Muscle layer of duodenum (tissue), 2 donors: ENCODE measurements around the gene OR10V1.

Experiments
- H3K27ac ChIP-seq: one replicate; pipeline ENCODE4 v1.7.0; 2013; ENCODE audit warnings: mild to moderate bottlenecking, low read length
- H3K27me3 ChIP-seq: one replicate; pipeline ENCODE4 v1.7.0; 2013; ENCODE audit warnings: low read depth, mild to moderate bottlenecking, control low read depth, low read length
- H3K36me3 ChIP-seq, 2 donors: one replicate each; pipeline ENCODE4 v1.7.0; 2013; ENCODE audit warnings: low read length in 2 of 2, control low read depth in 1 of 2, mild to moderate bottlenecking in 1 of 2; ENCODE audit not compliant: insufficient read depth in 2 of 2, control insufficient read depth in 1 of 2
- H3K4me1 ChIP-seq, 2 donors: one replicate each; pipeline ENCODE4 v1.7.0; 2013; ENCODE audit warnings: low read length in 2 of 2, mild to moderate bottlenecking in 2 of 2, control low read depth in 1 of 2, moderate library complexity in 1 of 2; ENCODE audit not compliant: insufficient read depth in 2 of 2, control insufficient read depth in 1 of 2
- H3K4me3 ChIP-seq, 2 donors: one replicate each; pipeline ENCODE4 v1.7.0; 2013; ENCODE audit warnings: low read length in 2 of 2, low read depth in 1 of 2, mild to moderate bottlenecking in 1 of 2
- H3K9me3 ChIP-seq, 2 donors: one replicate each; pipeline ENCODE4 v1.7.0; 2013; ENCODE audit warnings: low read length in 2 of 2, control low read depth in 1 of 2, mild to moderate bottlenecking in 1 of 2; ENCODE audit not compliant: control insufficient read depth in 1 of 2
- donor health status: healthy.

OR10V1 gene

DNA sequence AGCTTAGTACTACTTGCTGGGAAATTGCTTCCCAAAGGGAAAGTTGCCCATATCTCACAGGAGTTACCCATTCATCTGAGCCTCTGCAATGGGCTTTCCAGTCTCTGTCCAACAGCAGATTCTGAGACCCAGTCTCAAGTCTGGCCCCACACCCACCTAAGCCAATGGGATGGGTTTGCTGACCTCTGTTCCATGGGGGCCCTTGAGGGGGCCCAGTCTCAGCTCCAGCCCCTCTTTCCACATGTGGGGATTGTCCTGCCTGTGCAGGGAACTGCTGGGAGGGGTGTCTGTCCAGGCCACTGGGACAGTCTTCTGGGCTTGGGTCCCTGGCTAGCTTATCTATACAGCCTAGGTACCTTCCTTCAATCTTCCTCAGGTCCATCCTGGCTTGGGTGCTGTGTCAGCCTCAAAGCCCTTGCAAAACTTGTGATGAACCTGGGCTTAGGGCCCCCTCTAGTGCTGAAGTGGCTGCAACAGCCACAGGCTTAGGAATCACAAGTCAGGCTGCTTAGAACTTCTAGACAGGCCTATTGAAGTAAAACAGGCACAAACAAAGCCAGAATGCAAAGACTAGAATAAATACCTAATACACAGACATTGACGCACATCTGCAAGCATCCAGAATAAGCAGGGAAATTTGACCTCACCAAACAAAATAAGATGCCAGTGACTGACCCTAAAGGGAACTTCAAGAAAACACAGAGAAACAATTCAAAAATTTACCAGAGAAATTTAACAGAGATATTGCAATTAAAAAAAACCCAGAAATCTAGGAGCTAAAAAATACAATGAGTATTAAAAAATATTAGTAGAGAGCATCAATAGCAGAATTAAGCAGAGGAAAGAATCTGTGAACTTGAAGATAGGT is 33.1 kb downstream of the OR10V1 start:
- no peaks in the 10 kb centered on the region for H3K9me3 ChIP-seq
- no peak overlapping the region for H3K27ac ChIP-seq
- no peaks in the 10 kb centered on the region for H3K27me3 ChIP-seq
- peaks cover 0 to 5% of the 10 kb centered on the region in 2 donors for H3K4me1 ChIP-seq
- no peaks in the 10 kb centered on the region for H3K36me3 ChIP-seq
- H3K4me3 ChIP-seq: no peak overlapping the region

DNA sequence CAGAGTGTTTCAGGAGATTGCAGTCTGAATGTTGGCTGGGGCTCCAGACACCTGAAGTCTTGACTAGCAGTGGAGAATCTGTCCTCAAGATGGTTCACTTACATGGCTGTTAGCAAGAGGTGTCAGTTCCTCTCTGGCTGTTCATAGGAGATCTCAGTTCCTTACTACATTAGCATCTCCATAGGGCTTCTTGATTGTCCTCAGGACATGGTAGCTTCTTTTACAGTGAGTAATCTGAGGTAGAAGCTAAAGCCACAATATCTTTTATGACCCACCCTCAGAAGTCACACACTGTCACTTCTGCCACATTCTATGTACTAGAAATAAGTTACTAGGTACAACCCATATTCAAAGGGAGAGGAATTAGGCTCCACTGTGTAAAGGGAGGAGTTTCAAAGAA is 34.3 kb downstream of the OR10V1 start:
- Histone ChIP-seq H3K36me3 (no peaks in the 10 kb centered on the region), H3K9me3 (no peaks in the 10 kb centered on the region), H3K27ac (no peak overlapping the region), H3K4me3 (no peak overlapping the region), H3K27me3 (no peaks in the 10 kb centered on the region), H3K4me1 (peaks cover 0 to 5% of the 10 kb centered on the region in 2 donors)

DNA sequence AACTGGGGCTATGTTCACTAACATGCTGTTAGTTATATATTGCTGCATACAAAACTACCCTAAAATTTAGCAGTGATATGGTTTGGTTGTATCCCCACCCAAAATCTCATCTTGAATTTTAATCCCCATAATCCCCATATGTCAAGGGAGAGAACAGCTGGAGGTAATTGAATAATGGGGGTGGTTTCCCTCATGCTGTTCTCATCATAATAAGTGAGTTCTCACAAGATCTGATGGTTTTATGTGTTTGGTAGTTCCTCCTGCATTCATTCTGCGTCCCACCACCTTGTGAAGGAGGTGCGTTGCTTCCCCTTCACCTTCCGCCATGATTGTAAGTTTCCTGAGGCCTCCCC is 34.9 kb downstream of the OR10V1 start:
- Histone ChIP-seq H3K36me3 (no peaks in the 10 kb centered on the region), H3K27ac (no peak overlapping the region), H3K9me3 (no peaks in the 10 kb centered on the region), H3K4me1 (peaks cover 0 to 5% of the 10 kb centered on the region in 2 donors), H3K4me3 (no peak overlapping the region), H3K27me3 (no peaks in the 10 kb centered on the region)

DNA sequence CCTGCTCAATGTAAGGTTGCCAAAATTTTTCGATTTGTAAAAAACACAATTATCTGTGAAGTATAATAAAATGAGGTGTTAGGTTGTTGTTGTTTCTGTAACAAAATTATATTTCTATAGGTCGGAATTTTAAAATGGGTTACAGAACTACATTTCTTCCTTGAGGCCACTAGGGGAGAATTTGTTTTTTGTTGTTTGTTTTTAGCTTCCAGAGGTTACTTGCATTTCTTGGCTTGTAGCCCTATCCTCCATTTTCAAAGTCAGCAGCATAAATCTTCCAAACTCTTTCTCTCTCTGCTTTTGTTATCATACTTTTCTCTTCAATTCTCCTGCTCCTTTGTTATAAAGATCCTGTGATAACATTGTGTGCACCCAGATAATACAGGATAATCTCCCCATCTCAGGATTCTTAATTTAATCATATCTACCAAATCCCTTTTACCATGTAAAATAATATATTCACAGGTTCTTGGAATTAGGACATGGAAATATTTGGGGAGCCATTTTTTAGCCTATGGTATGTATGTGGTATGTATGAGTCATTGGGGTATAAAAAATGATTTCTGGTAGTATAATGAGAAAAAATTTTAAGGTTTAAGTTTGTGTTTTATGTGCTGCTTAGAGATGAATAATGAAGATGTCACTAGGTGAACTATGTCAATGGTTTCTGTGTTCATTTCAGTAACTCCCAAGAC is 35.4 kb downstream of the OR10V1 start:
- H3K36me3 ChIP-seq: no peaks in the 10 kb centered on the region
- H3K27ac ChIP-seq: no peak overlapping the region
- no peaks in the 10 kb centered on the region for H3K27me3 ChIP-seq
- no peaks in the 10 kb centered on the region for H3K9me3 ChIP-seq
- H3K4me3 ChIP-seq: no peak overlapping the region
- peaks cover 0 to 5% of the 10 kb centered on the region in 2 donors for H3K4me1 ChIP-seq

DNA sequence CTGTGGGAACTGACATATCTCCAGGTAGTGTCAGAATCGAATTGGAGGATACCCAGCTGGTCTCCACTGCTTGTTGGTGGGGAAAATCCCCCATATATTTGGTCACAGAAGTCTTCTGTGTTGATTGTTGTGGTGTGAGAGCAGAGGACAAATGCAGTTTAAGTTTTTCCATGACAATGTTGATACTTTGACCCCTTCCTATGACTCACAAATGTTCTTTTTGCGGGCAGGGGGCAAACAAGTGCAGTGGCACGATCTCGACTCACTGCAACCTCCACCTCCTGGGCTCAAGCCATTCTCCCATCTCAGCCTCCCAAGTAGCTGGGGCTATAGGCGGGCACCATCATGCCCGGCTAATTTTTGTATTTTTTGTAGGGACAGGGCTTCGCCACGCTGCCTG is 37.4 kb downstream of the OR10V1 start:
- Histone ChIP-seq H3K27me3 (no peaks in the 10 kb centered on the region), H3K4me3 (no peak overlapping the region), H3K36me3 (no peaks in the 10 kb centered on the region), H3K27ac (no peak overlapping the region), H3K4me1 (peaks cover 0 to 5% of the 10 kb centered on the region in 2 donors), H3K9me3 (no peaks in the 10 kb centered on the region)

DNA sequence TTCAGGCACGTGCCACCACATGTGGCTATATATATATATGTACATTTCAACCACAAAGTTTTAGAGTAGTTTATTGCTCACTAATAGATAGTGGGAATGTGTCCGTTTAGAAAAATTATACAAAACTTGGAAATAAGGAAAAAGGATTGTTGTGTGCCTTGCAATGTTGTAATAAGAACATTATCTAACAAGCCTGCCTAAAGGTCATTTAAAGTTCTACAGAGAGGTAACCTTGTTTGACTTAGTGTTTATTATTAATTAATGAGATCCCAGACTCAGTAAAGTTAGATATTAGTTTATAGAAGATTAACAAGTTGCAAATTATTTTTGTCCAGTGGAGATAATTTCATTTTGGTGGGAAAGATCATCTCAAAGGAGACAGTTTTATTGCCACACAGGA is 39.4 kb downstream of the OR10V1 start:
- H3K4me3 ChIP-seq: no peak overlapping the region
- no peak overlapping the region for H3K27ac ChIP-seq

DNA sequence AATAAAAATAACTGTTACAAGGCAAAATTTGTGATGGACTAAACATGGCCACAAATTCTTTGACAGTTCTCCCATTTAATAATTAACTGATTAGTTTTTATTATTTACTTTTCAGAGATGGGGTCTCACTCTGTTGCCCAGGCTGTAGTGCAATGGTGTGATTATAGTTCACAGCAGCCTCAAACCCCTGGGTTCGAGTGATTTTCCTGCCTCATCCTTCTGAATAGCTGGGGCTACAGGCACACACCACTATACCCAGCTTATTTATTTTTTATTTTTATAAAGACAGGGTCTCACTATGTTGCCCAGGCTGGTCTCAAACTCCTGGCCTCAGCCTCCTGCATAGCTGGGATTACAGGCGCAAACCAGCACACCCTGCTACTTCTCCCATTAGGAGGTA is 40.4 kb downstream of the OR10V1 start:
- no peaks in the 10 kb centered on the region for H3K27me3 ChIP-seq
- no peaks in the 10 kb centered on the region for H3K9me3 ChIP-seq
- no peak overlapping the region for H3K27ac ChIP-seq
- H3K36me3 ChIP-seq: peaks cover 0 to 6% of the 10 kb centered on the region in 2 donors
- no peak overlapping the region for H3K4me3 ChIP-seq
- H3K4me1 ChIP-seq: peaks cover 0 to 6% of the 10 kb centered on the region in 2 donors

More for the DNA sequence above, 39.4 kb downstream of the OR10V1 start:
- Histone ChIP-seq H3K36me3 (peaks cover 0 to 4% of the 10 kb centered on the region in 2 donors), H3K27me3 (no peaks in the 10 kb centered on the region), H3K4me1 (peaks cover 0 to 6% of the 10 kb centered on the region in 2 donors), H3K9me3 (no peaks in the 10 kb centered on the region)

DNA sequence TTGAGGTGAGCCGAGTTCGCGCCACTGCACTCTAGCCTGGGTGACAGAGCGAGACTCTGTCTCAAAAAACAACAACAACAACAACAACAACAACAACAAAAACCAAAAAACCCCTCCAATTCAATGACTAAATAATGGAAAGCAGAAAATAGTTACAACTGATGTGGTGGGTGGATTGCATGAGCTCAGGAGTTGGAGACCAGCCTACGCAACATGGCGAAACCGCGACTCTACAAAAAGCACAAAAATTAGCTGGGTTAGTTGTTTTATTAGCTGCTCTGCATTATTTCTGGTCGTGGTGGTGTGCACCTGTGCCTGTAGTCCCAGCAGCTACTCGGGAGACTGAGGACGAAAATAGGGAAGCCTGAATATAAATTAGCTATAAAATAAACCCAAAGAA is 42.2 kb downstream of the OR10V1 start:
- no peaks in the 10 kb centered on the region for H3K9me3 ChIP-seq
- H3K4me1 ChIP-seq: peaks cover 13 to 18% of the 10 kb centered on the region in 2 donors
- no peaks in the 10 kb centered on the region for H3K27me3 ChIP-seq
- H3K4me3 ChIP-seq: no peak overlapping the region
- H3K36me3 ChIP-seq: peaks cover 3 to 6% of the 10 kb centered on the region in 2 donors
- H3K27ac ChIP-seq: no peak overlapping the region

DNA sequence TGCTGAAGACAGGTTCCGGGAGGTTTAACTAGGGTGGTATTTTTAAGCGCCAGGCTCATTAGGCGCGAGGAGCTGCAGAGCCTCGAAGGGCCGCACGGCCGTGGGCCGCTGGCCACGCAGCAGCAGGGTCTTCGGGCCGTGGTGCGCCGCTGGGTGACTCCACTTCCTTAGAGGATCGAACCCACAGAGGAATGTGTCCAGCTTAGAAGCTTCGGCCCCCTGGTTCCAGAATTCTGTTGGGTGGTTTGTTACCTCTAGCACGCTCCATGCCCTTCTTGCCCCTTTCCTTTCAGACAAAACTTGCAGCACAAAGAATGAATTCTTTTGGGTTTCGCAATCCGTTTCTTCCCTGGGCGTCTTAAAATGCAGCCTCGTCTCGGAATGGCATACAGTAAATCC is 44.0 kb downstream of the OR10V1 start:
- H3K27ac ChIP-seq: peak overlapping the region; percentile 99
- no peaks in the 10 kb centered on the region for H3K9me3 ChIP-seq
- H3K27me3 ChIP-seq: no peaks in the 10 kb centered on the region

DNA sequence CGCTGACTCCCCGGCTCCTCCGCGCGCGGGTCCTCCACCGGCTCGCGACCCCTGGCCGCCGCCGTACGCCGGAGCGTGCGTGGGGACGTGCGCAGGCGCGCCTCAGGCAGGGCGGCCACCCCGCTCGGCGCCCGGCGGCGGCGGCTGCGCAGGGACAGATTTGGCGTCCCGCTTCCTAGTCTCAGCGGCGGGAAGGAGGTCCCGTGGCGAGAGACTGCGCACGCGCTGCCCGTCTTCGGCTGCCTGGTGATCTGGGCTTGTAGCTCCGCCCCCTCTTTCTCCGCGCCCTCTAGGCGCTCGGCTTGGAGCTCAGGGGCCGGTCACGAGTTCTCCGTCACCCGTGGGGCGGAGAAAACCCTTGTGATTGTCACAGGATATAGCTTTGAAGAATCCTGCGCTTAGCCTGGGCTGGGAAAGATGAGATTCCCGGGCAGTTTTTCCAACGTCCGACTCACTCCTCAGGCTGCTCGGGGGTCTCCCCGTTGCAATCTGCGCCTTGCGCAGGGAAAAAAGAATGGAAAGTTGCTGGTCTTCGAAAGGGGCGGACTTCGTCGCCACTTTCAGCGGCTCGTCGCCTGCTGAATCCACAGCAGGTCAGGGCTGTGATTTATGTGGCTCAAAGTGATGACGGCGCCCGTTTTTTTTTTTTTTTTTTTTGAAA is 44.6 kb downstream of the OR10V1 start, which contains the start of gene PATL1:
TSS of gene PATL1 (minus strand) at position 88 of the 661 bp plus-strand sequence. CDS start 142 bp downstream, outside the sequence.
- H3K9me3 ChIP-seq: no peaks in the 10 kb centered on the region
- H3K4me1 ChIP-seq: peaks cover 14 to 18% of the 10 kb centered on the region in 2 donors
- peak within 1 kb of the TSS; percentile 99 for H3K27ac ChIP-seq
- peak within 1 kb of the TSS; percentile 72 to 90 for H3K4me3 ChIP-seq
- peaks cover 8 to 16% of the 10 kb centered on the region in 2 donors for H3K36me3 ChIP-seq
- H3K27me3 ChIP-seq: no peaks in the 10 kb centered on the region

More for the DNA sequence above, 44.0 kb downstream of the OR10V1 start:
- Histone ChIP-seq H3K36me3 (peaks cover 5 to 16% of the 10 kb centered on the region in 2 donors), H3K4me1 (peaks cover 14 to 18% of the 10 kb centered on the region in 2 donors), H3K4me3 (peak overlapping the region; percentile 69 to 90)
